Pancreas (tissue), 10 donors: Measurements from ENCODE around the gene ECHS1. TPM values are rescaled to one million over a fixed set of nuclear protein-coding genes. Genes with fewer than 3 reads are reported as not detected.

ENCODE experiments used
- ATAC-seq, 4 donors: fragments of 200-7000 bp; cut with Tn5 transposase; one replicate each; pipeline versions ENCODE4 v1.8.0 to v1.9.1; 2020; ENCODE audit warnings: mild to moderate bottlenecking in 4 of 4, moderate library complexity in 4 of 4
- DNase-seq, 6 donors: peaks; one replicate each; pipeline ENCODE4 v3.0.0-alpha.2; 2020
- FAIRE-seq: peaks from 2 replicates; lab custom pipeline; 2012; peaks lifted over from hg19 to GRCh38; lab: Jason Lieb, UNC
- H3K27ac ChIP-seq, 4 donors: fragments of 200-600 bp; sonication (generic); 1 replicate in 3 of 4; 2 replicates in 1 of 4; pipeline versions ENCODE4 v1.5.0 to v1.8.0; 2020
- H3K27me3 ChIP-seq, 4 donors: fragments of 200-600 bp; one replicate each; pipeline ENCODE4 v1.8.0; 2021
- H3K36me3 ChIP-seq, 3 donors: fragments of 200-600 bp; sonication (generic) in 1 of 3; one replicate each; pipeline versions ENCODE4 v1.5.0 to v1.8.0; 2020 to 2021
- H3K4me1 ChIP-seq, 3 donors: fragments of 200-600 bp; one replicate each; pipeline ENCODE4 v1.8.0; 2021
- H3K4me3 ChIP-seq, 4 donors: fragments of 200-600 bp; sonication (generic) in 2 of 4; one replicate each; pipeline versions ENCODE4 v1.5.0 to v1.8.0; 2020 to 2021
- H3K9me3 ChIP-seq, 4 donors: fragments of 200-600 bp; one replicate each; pipeline ENCODE4 v1.8.0; 2021
- WGBS, 2 donors: extraction: QIAGEN DNeasy Blood & Tissue Kit; methylation state at CpG; one replicate each; pipeline ENCODE4 v1.1.7; 2013; 5-methylcytosine and 5-hydroxymethylcytosine counted together
- intact Hi-C, 3 donors: fragments of 100-400 bp; cut with DNase I; formaldehyde crosslinking; loops; one replicate each; pipeline versions ENCODE4 v1.11.1 to v1.14.2; 2022
- polyA plus RNA-seq, 2 donors: library from polyadenylated mRNA; stranded (reverse); fragments of 200-250 nt; gene quantifications; one replicate each; pipeline ENCODE4 v1.2.3, GENCODE V29; 2013
- total RNA-seq, 6 donors: library from RNA; stranded (reverse); fragmentation: NEBNext Ultra II Directional in 4 of 6; extraction: Animal tissue kit (Norgen Biotek cat#: 25700) in 4 of 6; gene quantifications; one replicate each; pipeline versions ENCODE4 v1.2.1 to v1.2.4, GENCODE V29; 2021 to 2023
- TF ChIP-seq, protein P1 (sequence below), 4 donors: fragments of 200-600 bp; sonication (generic) in 3 of 4; IDR thresholded peaks; one replicate each; pipeline versions ENCODE4 v1.5.0 to v1.8.0; 2021; ENCODE audit warnings: antibody characterized with exemption in 4 of 4
- donor health status: healthy with polysubstance abuse.
- donor health status: DM: no; HTN: no; CAD: no; lungs with moderate emphysema.
- donor health status: DM: no; HTN: no; CAD: no.
- donor health status: control.
- donor health status: control.
- donor health status: Bipolar disorder and iron deficiency.
- donor health status: DM: yes; HTN: yes; CAD: no.
- donor health status: DM: no; HTN: no; CAD: no.
- donor health status: DM: no; HTN: no; CAD: no.
- donor health status: DM: yes; HTN: yes; CAD: no.

The ECHS1 gene
- total and polyA plus RNA-seq, 8 donors = 32.4 to 69.2 (median 37.8) TPM

DNA sequence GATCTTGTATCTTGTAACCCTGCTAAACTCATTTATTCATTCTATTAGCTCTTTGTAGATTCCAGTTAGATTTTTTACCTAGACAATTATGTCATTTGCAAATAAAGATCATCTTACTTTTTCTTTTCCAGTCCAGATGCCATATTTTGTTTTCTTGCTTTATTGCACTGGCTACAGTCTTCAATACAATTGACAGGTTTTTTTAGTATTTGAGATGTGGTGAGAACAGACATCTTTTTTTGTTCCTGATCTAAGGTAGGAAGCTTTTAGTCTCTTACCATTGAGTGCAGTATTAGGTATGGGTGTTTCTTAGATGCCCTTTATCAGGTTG lies 39.2 kb upstream of the ECHS1 start:
- ATAC-seq = no peak

DNA sequence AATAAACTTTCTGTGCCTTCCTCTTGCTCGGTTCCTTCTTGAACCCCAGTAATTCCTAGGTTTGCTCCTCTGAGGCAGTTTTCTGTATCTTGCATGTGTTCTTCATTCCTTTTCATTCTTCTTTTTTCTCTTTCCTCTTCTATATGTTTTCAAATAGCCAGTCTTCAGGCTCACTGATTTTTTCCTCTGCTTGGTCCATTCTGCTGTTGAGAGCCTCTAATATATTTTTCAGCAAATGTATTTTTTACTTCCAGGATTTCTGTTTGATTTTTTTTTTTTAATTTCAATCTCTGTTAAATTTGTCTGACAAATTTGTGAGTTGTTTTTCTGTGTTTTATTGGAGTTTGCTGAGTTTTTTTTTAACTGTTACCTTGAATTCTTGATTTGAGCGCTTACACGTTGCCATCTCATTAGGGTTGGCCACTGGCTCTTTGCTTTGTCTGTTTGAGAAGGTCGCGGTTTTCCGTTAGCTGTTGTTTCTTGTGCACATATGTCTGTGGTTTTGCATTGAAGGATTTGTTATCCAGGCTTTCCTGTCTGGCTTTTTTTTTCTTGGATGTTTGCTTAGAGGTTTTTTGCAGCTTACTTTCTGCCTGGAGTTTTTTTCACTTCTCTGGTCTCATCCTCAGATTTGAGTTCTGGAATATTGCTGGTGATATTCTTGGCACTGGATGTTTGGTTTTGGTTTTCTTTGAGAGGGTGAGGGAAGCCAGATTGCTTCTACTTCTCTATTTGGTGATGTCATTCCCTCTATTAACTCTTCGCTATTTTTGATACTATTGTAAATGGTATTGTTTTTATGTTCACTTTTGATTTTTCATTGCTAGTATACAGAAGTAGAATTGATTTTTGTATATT lies 38.6 kb upstream of the ECHS1 start:
- intact Hi-C loops = no loop called here
- FAIRE-seq (no peak), ATAC-seq (no peak), DNase-seq (no peak)
- Histone ChIP-seq H3K27ac (no peak overlapping the region), H3K4me3 (no peak overlapping the region), H3K4me1 (no peaks in the 10 kb centered on the region), H3K36me3 (peaks cover 0 to 23% (median 4%) of the 10 kb centered on the region in 3 donors), H3K27me3 (no peaks in the 10 kb centered on the region), H3K9me3 (no peaks in the 10 kb centered on the region)
- 96 to 97% methylated on average over 7 of the region's 7 CpGs for whole genome bisulfite sequencing, 2 donors
- TF ChIP-seq, protein P1, sequence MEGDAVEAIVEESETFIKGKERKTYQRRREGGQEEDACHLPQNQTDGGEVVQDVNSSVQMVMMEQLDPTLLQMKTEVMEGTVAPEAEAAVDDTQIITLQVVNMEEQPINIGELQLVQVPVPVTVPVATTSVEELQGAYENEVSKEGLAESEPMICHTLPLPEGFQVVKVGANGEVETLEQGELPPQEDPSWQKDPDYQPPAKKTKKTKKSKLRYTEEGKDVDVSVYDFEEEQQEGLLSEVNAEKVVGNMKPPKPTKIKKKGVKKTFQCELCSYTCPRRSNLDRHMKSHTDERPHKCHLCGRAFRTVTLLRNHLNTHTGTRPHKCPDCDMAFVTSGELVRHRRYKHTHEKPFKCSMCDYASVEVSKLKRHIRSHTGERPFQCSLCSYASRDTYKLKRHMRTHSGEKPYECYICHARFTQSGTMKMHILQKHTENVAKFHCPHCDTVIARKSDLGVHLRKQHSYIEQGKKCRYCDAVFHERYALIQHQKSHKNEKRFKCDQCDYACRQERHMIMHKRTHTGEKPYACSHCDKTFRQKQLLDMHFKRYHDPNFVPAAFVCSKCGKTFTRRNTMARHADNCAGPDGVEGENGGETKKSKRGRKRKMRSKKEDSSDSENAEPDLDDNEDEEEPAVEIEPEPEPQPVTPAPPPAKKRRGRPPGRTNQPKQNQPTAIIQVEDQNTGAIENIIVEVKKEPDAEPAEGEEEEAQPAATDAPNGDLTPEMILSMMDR (IDR thresholded peaks at IDR 0.05) = no peak

More for the DNA sequence above, 39.2 kb upstream of the ECHS1 start:
- no peak overlapping the region for H3K27ac ChIP-seq
- no peak overlapping the region for H3K4me3 ChIP-seq
- H3K4me1 ChIP-seq = no peaks in the 10 kb centered on the region
- no peaks in the 10 kb centered on the region for H3K27me3 ChIP-seq
- no peaks in the 10 kb centered on the region for H3K9me3 ChIP-seq
- intact Hi-C loops = no loop called here
- peaks cover 0 to 23% (median 4%) of the 10 kb centered on the region in 3 donors for H3K36me3 ChIP-seq
- TF ChIP-seq, protein P1 (IDR thresholded peaks at IDR 0.05) = no peak
- no peak for FAIRE-seq
- no peak for DNase-seq

DNA sequence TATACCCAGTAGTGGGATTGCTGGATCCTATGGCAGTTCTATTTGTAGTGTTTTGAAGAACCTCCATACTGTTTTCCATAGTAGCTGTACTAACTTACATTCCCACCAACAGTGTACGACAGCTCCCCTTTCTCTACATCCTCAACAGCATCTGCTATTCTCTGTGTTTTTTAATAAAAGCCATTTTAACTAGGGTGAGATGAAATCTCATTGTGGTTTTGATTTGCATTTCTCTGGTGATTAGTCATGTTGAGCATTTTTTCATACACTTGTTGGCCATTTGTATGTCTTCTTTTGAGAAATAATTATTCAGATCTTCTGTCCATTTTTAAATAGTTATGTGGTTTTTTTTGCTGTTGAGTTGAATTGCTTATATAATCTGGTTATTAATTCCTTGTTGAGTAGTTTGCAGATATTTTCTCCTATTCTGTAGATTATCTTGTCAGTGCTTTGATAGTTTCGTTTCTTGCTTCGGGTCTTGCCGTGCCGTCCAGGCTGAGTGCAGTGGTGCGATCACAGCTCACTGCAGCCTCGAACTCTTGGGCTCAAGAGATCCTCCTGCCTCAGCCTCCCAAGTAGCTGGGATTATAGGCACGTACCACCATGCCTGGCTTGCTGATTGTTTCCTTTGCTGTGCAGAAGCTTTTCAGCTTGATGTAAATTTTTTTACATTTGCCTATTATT lies 32.8 kb upstream of the ECHS1 start:
- H3K4me1 ChIP-seq = no peaks in the 10 kb centered on the region
- FAIRE-seq (no peak), DNase-seq (no peak), ATAC-seq (no peak)
- H3K4me3 ChIP-seq = no peak overlapping the region
- intact Hi-C loops = no loop called here
- TF ChIP-seq, protein P1 (IDR thresholded peaks at IDR 0.05) = no peak
- H3K9me3 ChIP-seq = no peaks in the 10 kb centered on the region
- H3K36me3 ChIP-seq = peaks cover 0 to 30% (median 0%) of the 10 kb centered on the region in 3 donors
- no peaks in the 10 kb centered on the region for H3K27me3 ChIP-seq
- H3K27ac ChIP-seq = no peak overlapping the region
- 90 to 95% methylated on average over 8 of the region's 8 CpGs for WGBS, 2 donors

DNA sequence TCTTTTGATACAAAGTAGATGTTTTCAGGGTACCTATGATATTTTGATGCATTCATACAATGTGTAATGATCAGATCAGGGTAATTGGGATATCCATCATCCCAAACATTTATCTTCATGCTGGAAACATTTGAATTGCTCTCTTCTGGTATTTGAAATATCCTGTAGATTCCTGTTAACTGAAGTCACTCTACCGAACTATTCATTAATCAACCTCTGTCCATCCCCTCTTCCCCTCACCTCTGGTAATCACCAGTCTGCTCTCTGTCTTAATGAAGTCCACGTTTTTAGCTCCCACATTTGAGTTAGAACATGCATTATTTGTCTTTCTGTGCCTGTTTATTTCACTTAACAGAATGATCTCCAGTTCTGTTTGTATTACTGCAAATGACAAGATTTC lies 32.1 kb upstream of the ECHS1 start:
- Histone ChIP-seq H3K9me3 (no peaks in the 10 kb centered on the region), H3K4me1 (no peaks in the 10 kb centered on the region), H3K36me3 (peaks cover 0 to 24% (median 0%) of the 10 kb centered on the region in 3 donors), H3K4me3 (no peak overlapping the region), H3K27ac (no peak overlapping the region), H3K27me3 (no peaks in the 10 kb centered on the region)
- no peak for ATAC-seq
- TF ChIP-seq, protein P1 (IDR thresholded peaks at IDR 0.05) = no peak
- FAIRE-seq = no peak
- intact Hi-C loops = no loop called here
- no peak for DNase-seq
- WGBS, 2 donors = 45 to 48% methylated on average over 2 of the region's 2 CpGs

DNA sequence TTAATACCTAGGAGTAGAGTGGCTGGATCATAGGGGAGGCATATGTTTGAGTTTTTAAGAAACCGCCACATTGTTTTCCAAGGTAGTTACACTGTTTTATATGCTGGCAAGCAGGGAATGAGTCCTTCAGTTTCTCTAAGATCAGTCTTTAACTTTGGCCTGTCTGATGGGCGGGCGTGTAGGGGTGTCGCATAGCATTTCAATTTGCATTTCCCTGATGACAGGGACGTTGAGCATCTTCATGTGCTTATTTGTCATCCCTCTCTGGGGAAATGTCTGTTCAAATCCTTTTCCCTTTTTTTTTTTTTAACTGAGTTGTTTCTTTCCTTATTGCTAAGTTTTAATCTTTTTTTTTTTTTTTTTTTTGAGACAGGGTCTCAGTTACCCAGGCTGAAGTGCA lies 30.6 kb upstream of the ECHS1 start:
- intact Hi-C loops = no loop called here
- peaks cover 0 to 19% (median 9%) of the 10 kb centered on the region in 3 donors for H3K36me3 ChIP-seq

More for the DNA sequence above, 30.6 kb upstream of the ECHS1 start:
- TF ChIP-seq, protein P1 (IDR thresholded peaks at IDR 0.05) = no peak
- ATAC-seq (no peak), FAIRE-seq (no peak), DNase-seq (no peak)
- Histone ChIP-seq H3K9me3 (no peaks in the 10 kb centered on the region), H3K4me3 (no peak overlapping the region), H3K27ac (no peak overlapping the region), H3K27me3 (no peaks in the 10 kb centered on the region), H3K4me1 (no peaks in the 10 kb centered on the region)
- WGBS, 2 donors = 93 to 95% methylated on average over 5 of the region's 5 CpGs
